22Rv1 (cell line): ENCODE results near the gene NLN.

Experiments
- ZFX ChIP-seq: fragments of 450-650 bp; IDR thresholded peaks from 2 replicates; pipeline ENCODE4 v1.6.1; 2017; ENCODE audit warnings: antibody characterized with exemption, borderline replicate concordance
- TF ChIP-seq, protein P1 (sequence below): fragments of 450-650 bp; IDR thresholded peaks from 2 replicates; pipeline ENCODE4 v1.5.1; 2017; ENCODE audit warnings: mild to moderate bottlenecking

DNA sequence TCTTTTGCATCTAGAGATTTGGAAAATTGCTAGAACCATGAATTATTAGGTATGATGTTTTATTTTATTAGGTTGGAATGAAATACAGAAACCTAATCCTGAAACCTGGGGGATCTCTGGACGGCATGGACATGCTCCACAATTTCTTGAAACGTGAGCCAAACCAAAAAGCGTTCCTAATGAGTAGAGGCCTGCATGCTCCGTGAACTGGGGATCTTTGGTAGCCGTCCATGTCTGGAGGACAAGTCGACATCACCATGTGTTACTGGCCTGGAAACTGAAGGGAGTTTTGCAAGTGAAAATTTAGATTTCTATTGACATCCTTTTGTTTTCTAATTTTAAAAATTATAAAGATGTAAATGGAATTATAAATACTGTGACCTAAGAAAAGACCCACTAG lies 100.7 kb downstream of the NLN start:
- TF ChIP-seq, protein P1, sequence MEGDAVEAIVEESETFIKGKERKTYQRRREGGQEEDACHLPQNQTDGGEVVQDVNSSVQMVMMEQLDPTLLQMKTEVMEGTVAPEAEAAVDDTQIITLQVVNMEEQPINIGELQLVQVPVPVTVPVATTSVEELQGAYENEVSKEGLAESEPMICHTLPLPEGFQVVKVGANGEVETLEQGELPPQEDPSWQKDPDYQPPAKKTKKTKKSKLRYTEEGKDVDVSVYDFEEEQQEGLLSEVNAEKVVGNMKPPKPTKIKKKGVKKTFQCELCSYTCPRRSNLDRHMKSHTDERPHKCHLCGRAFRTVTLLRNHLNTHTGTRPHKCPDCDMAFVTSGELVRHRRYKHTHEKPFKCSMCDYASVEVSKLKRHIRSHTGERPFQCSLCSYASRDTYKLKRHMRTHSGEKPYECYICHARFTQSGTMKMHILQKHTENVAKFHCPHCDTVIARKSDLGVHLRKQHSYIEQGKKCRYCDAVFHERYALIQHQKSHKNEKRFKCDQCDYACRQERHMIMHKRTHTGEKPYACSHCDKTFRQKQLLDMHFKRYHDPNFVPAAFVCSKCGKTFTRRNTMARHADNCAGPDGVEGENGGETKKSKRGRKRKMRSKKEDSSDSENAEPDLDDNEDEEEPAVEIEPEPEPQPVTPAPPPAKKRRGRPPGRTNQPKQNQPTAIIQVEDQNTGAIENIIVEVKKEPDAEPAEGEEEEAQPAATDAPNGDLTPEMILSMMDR: no peak
- no peak for TF ChIP-seq ZFX
